Smooth muscle cell (in vitro differentiated cells): ENCODE data around the gene LRP1B. TPM values are rescaled to one million over a fixed set of nuclear protein-coding genes. Genes with fewer than 3 reads are reported as not detected.

ENCODE experiments used
- DNase-seq: peaks from one replicate; lab custom pipeline; 2025; ENCODE audit not compliant: unreplicated experiment; lab: John Stamatoyannopoulos, UW
- H2AFZ ChIP-seq: fragments of 200-600 bp; sonication (generic); 2 replicates; pipeline ENCODE4 v1.6.0; 2016; ENCODE audit warnings: antibody characterized with exemption, low read depth, mild to moderate bottlenecking
- H3F3A ChIP-seq: fragments of 200-600 bp; sonication (generic); 2 replicates; pipeline ENCODE4 v1.6.0; 2017; ENCODE audit warnings: antibody characterized with exemption, low read depth
- H3K27ac ChIP-seq: fragments of 200-600 bp; sonication (generic); 2 replicates; pipeline ENCODE4 v1.5.1; 2016; ENCODE audit warnings: low read depth, mild to moderate bottlenecking
- H3K27me3 ChIP-seq: fragments of 200-600 bp; sonication (generic); 2 replicates; pipeline ENCODE4 v1.6.1; 2016; ENCODE audit warnings: low read depth, mild to moderate bottlenecking
- H3K36me3 ChIP-seq: fragments of 200-600 bp; sonication (generic); 2 replicates; pipeline ENCODE4 v1.5.1; 2016; ENCODE audit warnings: low read depth
- H3K4me1 ChIP-seq: fragments of 200-600 bp; sonication (generic); 2 replicates; pipeline ENCODE4 v1.5.1; 2016; ENCODE audit warnings: low read depth
- H3K4me2 ChIP-seq: fragments of 200-600 bp; sonication (generic); 2 replicates; pipeline ENCODE4 v1.6.0; 2016; ENCODE audit warnings: mild to moderate bottlenecking
- H3K4me3 ChIP-seq: fragments of 200-600 bp; sonication (generic); 2 replicates; pipeline ENCODE4 v1.5.1; 2016; ENCODE audit warnings: mild to moderate bottlenecking
- H3K79me2 ChIP-seq: fragments of 200-600 bp; sonication (generic); 2 replicates; pipeline ENCODE4 v1.6.0; 2016; ENCODE audit warnings: low read depth, mild to moderate bottlenecking
- H3K9ac ChIP-seq: fragments of 200-600 bp; sonication (generic); 2 replicates; pipeline ENCODE4 v1.6.0; 2016; ENCODE audit warnings: low read depth
- H3K9me3 ChIP-seq: fragments of 200-600 bp; sonication (generic); replicated peaks from 2 replicates; pipeline ENCODE4 v1.5.1; 2016; ENCODE audit warnings: low read depth
- H4K20me1 ChIP-seq: fragments of 200-600 bp; sonication (generic); 2 replicates; pipeline ENCODE4 v1.6.0; 2016; ENCODE audit warnings: low read depth
- CTCF ChIP-seq: fragments of 200-600 bp; sonication (generic); IDR thresholded peaks from 2 replicates; pipeline ENCODE4 v1.5.1; 2017; ENCODE audit warnings: borderline replicate concordance, mild to moderate bottlenecking, antibody characterized with exemption; ENCODE audit not compliant: insufficient read depth, poor library complexity, severe bottlenecking
- WGBS: methylation state at CpG from one replicate; pipeline ENCODE4 v1.1.7; 2016; ENCODE audit warnings: low lambda C conversion rate; 5-methylcytosine and 5-hydroxymethylcytosine counted together
- polyA plus RNA-seq: library from polyadenylated mRNA; unstranded; fragments of >200 nt; fragmentation: Nextera tagmentation; extraction: Ambion mirVana; gene quantifications from 2 replicates; pipeline ENCODE4 v1.2.1, GENCODE V29; 2016
- total RNA-seq: library from RNA; depleted of rRNA; stranded (reverse); fragments of >200 nt; gene quantifications from 2 replicates; pipeline ENCODE4 v1.2.3, GENCODE V29; 2014

Gene LRP1B
- total and polyA plus RNA-seq, 2 experiments from 2014 or later, result 0.08 to 2.9 TPM

GRCh38 chr2:141133883-141134282 is 996.9 kb downstream of the LRP1B start:
- H3K4me3 ChIP-seq, result no peak overlapping the region
- 97% methylated on average over 4 of the region's 4 CpGs for WGBS
- H3K79me2 ChIP-seq, result no peaks in the 10 kb centered on the region
- no peaks in the 10 kb centered on the region for H3K27me3 ChIP-seq
- no peak overlapping the region for H3K9ac ChIP-seq
- no peak for DNase-seq
- no peaks in the 10 kb centered on the region for H3K9me3 ChIP-seq
- no peak overlapping the region for H3K4me2 ChIP-seq
- no peaks in the 10 kb centered on the region for H3F3A ChIP-seq
- H4K20me1 ChIP-seq, result no peaks in the 10 kb centered on the region
- H3K36me3 ChIP-seq, result no peaks in the 10 kb centered on the region
- H3K4me1 ChIP-seq, result no peaks in the 10 kb centered on the region
- no peak for TF ChIP-seq CTCF
- no peak overlapping the region for H3K27ac ChIP-seq
- no peak overlapping the region for H2AFZ ChIP-seq

GRCh38 chr2:141125432-141125831 is 1005.4 kb downstream of the LRP1B start:
- Histone ChIP-seq H3K4me2 (no peak overlapping the region), H3K27ac (no peak overlapping the region), H3K36me3 (no peaks in the 10 kb centered on the region), H3K27me3 (no peaks in the 10 kb centered on the region), H3K9ac (no peak overlapping the region), H3K79me2 (no peaks in the 10 kb centered on the region), H3K4me1 (no peaks in the 10 kb centered on the region), H2AFZ (peak overlapping the region; percentile 36), H3K4me3 (no peak overlapping the region), H4K20me1 (no peaks in the 10 kb centered on the region), H3F3A (no peaks in the 10 kb centered on the region), H3K9me3 (no peaks in the 10 kb centered on the region)
- no peak for TF ChIP-seq CTCF
- DNase-seq, result no peak
- WGBS, result 62% methylated on average over 2 of the region's 2 CpGs

GRCh38 chr2:141118836-141119235 is 1012.0 kb downstream of the LRP1B start:
- no peaks in the 10 kb centered on the region for H3K36me3 ChIP-seq
- WGBS, result 84% methylated on average over 4 of the region's 4 CpGs
- H3K9ac ChIP-seq, result no peak overlapping the region
- H2AFZ ChIP-seq, result peak overlapping the region; percentile 66
- no peak overlapping the region for H3K4me2 ChIP-seq
- TF ChIP-seq CTCF, result no peak
- H3K27me3 ChIP-seq, result no peaks in the 10 kb centered on the region
- no peaks in the 10 kb centered on the region for H3F3A ChIP-seq
- DNase-seq, result no peak
- no peak overlapping the region for H3K4me3 ChIP-seq
- no peaks in the 10 kb centered on the region for H3K9me3 ChIP-seq
- H3K4me1 ChIP-seq, result no peaks in the 10 kb centered on the region
- no peaks in the 10 kb centered on the region for H4K20me1 ChIP-seq
- H3K27ac ChIP-seq, result no peak overlapping the region
- H3K79me2 ChIP-seq, result no peaks in the 10 kb centered on the region

GRCh38 chr2:141113301-141113700 is 1017.5 kb downstream of the LRP1B start:
- Histone ChIP-seq H3K27me3 (no peaks in the 10 kb centered on the region), H3K4me1 (no peaks in the 10 kb centered on the region), H3K79me2 (no peaks in the 10 kb centered on the region), H3F3A (no peaks in the 10 kb centered on the region), H3K4me2 (no peak overlapping the region), H3K4me3 (no peak overlapping the region), H3K27ac (no peak overlapping the region), H3K36me3 (no peaks in the 10 kb centered on the region), H4K20me1 (no peaks in the 10 kb centered on the region), H2AFZ (peak overlapping the region; percentile 47), H3K9me3 (no peaks in the 10 kb centered on the region), H3K9ac (no peak overlapping the region)
- no peak for DNase-seq
- no peak for TF ChIP-seq CTCF
